GM10266 (cell line): ENCODE measurements around the gene TREH.

ENCODE experiments used
- DNase-seq: peaks from one replicate; pipeline ENCODE4 v3.0.0; 2012; ENCODE audit errors: extremely low spot score
- CTCF ChIP-seq: IDR thresholded peaks from 2 replicates; pipeline ENCODE4 v1.5.1; 2012; ENCODE audit warnings: mild to moderate bottlenecking, low read depth; ENCODE audit not compliant: control insufficient read depth, insufficient read depth; ENCODE audit errors: missing control alignments

The TREH gene

GRCh38 chr11:118703563-118704106, 24.2 kb upstream of the TREH start:
- no peak for TF ChIP-seq CTCF
- no peak for DNase-seq

GRCh38 chr11:118699506-118700220, 20.2 kb upstream of the TREH start:
- TF ChIP-seq CTCF: no peak
- DNase-seq: no peak

GRCh38 chr11:118697346-118697745, 17.9 kb upstream of the TREH start:
- no peak for DNase-seq
- no peak for TF ChIP-seq CTCF

- DNase-seq: no peak
- TF ChIP-seq CTCF: no peak
These were observed 17.3 kb upstream of the TREH start for GRCh38 chr11:118696673-118697226.

- TF ChIP-seq CTCF: no peak
These were observed 15.3 kb upstream of the TREH start for GRCh38 chr11:118694771-118695170.

GRCh38 chr11:118694185-118694584, 14.7 kb upstream of the TREH start:
- TF ChIP-seq CTCF: no peak
- no peak for DNase-seq

More at GRCh38 chr11:118694771-118695170, 15.3 kb upstream of the TREH start:
- DNase-seq: no peak
